Measurements from ENCODE around the gene HOXB3. TPM values are rescaled to one million over a fixed set of nuclear protein-coding genes. Genes with fewer than 3 reads are reported as not detected.
A peak's percentile ranks its signal among the peaks of the same experiment; 100 is the strongest.

Gene HOXB3
- total RNA-seq, 1 donor from 2014 or later: 0.57 TPM

DNA sequence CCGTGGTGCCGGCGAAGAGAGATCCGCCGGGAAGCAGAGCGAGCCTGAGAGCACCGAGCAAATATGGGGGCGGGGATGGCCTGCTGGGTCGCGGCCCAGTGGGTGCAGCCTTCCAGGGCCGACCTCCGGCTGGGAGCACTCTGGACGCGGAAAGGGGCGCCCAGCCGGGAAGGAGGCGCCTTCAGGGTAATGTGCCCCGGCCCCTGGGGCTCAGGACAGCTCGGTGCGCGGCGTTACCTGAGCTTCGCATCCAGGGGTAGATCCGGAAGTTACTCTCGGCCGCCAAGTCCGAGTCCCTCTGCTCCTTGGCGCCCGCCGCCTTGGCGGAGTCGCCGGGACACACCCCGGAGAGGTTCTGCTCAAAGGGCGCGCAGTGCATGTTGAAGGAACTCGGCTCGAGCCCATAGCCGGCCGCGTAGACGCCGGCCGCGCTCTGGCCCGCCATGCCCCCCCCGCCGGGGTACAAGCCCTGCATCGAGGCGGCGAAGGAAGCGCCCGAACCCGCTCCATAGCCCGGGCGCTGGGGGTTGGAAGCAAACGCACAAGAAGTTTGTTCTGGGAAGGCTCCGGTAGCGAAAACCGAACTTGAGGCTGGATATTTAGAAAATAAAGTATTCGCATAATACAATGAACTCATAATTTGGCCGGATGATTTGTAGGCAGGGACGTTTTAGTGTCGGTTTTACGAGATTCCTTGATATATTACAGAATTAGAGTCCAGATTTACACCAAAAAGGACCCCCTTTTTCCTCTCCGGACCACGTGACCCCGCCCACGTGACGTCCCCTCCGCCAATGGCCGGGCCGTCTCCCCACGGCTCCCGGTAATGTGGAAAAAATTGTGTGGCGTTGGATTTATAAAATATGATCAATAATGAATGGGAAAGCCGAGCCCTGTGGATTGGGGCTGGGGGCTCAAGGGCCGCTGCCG is 20.5 kb upstream of the HOXB3 start, which contains the start of gene HOXB7:
Gene HOXB7, minus strand, starts transcription at position 736 of the 930 bp plus-strand sequence. Its CDS starts 99 bp downstream, at position 637.
- TF ChIP-seq CTCF (IDR thresholded peaks at IDR 0.05): no peak
- no peak for DNase-seq (ENCODE audit: low spot score)
- H3K27me3 Mint-ChIP-seq (ENCODE audit: low read depth): peaks cover 80% of the 10 kb centered on the region
- H3K36me3 Mint-ChIP-seq (ENCODE audit: low read depth): peaks cover 7% of the 10 kb centered on the region
- no peaks in the 10 kb centered on the region for H3K9me3 Mint-ChIP-seq (ENCODE audit: low read depth)
- H3K4me3 Mint-ChIP-seq (ENCODE audit: unreplicated experiment): peak within 1 kb of the TSS; percentile 22
- peaks cover 9% of the 10 kb centered on the region for H3K4me1 Mint-ChIP-seq (ENCODE audit: low read depth)
- peak within 1 kb of the TSS; percentile 22 for H3K27ac Mint-ChIP-seq (ENCODE audit: unreplicated experiment)

DNA sequence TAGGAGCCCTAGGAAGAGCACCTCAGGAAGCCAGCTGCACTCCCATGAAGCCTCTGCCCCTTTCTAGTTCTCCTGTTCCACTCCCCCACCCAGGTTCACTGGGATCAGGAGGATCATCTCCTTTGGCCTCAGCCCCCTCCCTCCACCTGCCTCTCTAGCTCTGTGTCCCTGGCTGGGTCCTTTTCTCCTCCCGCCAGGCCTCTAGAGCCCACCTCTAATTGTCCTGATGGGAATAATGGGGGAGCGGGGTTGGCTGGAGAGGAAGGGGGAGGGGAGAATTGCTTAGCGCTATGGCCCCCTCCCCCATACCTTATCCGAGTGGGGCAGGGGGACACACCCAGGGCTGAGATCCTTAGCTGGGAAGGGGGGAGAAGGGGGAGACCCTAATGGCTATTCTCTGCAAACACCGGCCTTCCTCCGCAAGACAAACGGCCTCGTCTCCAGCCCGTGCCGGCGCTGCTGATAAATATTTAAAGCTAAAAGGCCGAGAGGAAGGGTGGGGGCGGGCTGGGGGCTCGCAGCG is 19.8 kb upstream of the HOXB3 start:
- Mint-ChIP-seq H3K4me3 (ENCODE audit: unreplicated experiment) (no peak overlapping the region), H3K4me1 (ENCODE audit: low read depth) (peaks cover 9% of the 10 kb centered on the region), H3K36me3 (ENCODE audit: low read depth) (peaks cover 7% of the 10 kb centered on the region), H3K9me3 (ENCODE audit: low read depth) (no peaks in the 10 kb centered on the region), H3K27me3 (ENCODE audit: low read depth) (peaks cover 79% of the 10 kb centered on the region), H3K27ac (ENCODE audit: unreplicated experiment) (no peak overlapping the region)
- no peak for DNase-seq (ENCODE audit: low spot score)
- no peak for TF ChIP-seq CTCF (IDR thresholded peaks at IDR 0.05)

GRCh38 chr17:48609033-48609432 is 19.0 kb upstream of the HOXB3 start:
- H3K4me3 Mint-ChIP-seq (ENCODE audit: unreplicated experiment): no peak overlapping the region
- no peak overlapping the region for H3K27ac Mint-ChIP-seq (ENCODE audit: unreplicated experiment)
- no peaks in the 10 kb centered on the region for H3K9me3 Mint-ChIP-seq (ENCODE audit: low read depth)
- no peak for TF ChIP-seq CTCF (IDR thresholded peaks at IDR 0.05)
- H3K4me1 Mint-ChIP-seq (ENCODE audit: low read depth): peaks cover 9% of the 10 kb centered on the region
- peaks cover 8% of the 10 kb centered on the region for H3K36me3 Mint-ChIP-seq (ENCODE audit: low read depth)
- peaks cover 80% of the 10 kb centered on the region for H3K27me3 Mint-ChIP-seq (ENCODE audit: low read depth)
- no peak for DNase-seq (ENCODE audit: low spot score)

GRCh38 chr17:48608494-48608834 is 18.4 kb upstream of the HOXB3 start:
- no peaks in the 10 kb centered on the region for H3K9me3 Mint-ChIP-seq (ENCODE audit: low read depth)
- H3K4me3 Mint-ChIP-seq (ENCODE audit: unreplicated experiment): no peak overlapping the region
- no peak for TF ChIP-seq CTCF (IDR thresholded peaks at IDR 0.05)
- H3K36me3 Mint-ChIP-seq (ENCODE audit: low read depth): peaks cover 8% of the 10 kb centered on the region
- peaks cover 79% of the 10 kb centered on the region for H3K27me3 Mint-ChIP-seq (ENCODE audit: low read depth)
- H3K27ac Mint-ChIP-seq (ENCODE audit: unreplicated experiment): no peak overlapping the region
- H3K4me1 Mint-ChIP-seq (ENCODE audit: low read depth): peaks cover 9% of the 10 kb centered on the region
- no peak for DNase-seq (ENCODE audit: low spot score)

DNA sequence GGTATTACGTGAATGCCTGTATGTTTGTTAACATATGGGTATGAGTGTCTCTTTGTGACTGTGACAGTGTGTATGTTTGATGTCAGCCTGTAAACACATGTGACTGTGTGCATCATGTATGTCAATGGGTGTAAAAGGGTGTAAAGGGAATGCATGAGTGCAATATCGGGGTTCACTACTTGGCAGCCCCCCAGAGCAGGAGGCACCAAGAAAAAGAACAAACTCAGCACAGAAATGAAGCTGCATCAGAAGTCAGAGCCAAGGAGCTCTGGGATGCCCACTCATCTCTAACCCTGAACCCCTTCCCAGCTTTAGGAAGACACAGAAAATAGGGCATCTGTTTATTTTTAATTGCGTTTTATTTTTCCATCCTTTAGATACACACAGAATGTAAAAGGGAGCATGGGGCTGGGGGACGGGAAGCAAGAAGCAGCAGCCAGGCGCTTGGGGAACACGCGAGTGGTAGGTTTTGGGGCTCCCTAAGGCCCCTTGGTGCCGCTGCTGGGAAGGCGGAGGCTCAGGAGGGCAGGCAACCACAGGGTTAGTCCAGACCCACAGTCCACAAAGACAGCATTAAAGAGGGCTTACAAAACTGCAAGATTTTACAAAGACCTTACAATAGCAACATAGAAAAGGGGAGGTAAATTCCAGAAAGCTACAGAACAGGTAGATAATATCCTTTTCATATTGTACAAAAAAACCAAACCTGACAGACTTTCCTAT is 17.0 kb upstream of the HOXB3 start:
- H3K4me3 Mint-ChIP-seq (ENCODE audit: unreplicated experiment): no peak overlapping the region
- peaks cover 2% of the 10 kb centered on the region for H3K9me3 Mint-ChIP-seq (ENCODE audit: low read depth)
- H3K36me3 Mint-ChIP-seq (ENCODE audit: low read depth): peaks cover 8% of the 10 kb centered on the region
- DNase-seq (ENCODE audit: low spot score): no peak
- H3K27ac Mint-ChIP-seq (ENCODE audit: unreplicated experiment): no peak overlapping the region
- peaks cover 81% of the 10 kb centered on the region for H3K27me3 Mint-ChIP-seq (ENCODE audit: low read depth)
- H3K4me1 Mint-ChIP-seq (ENCODE audit: low read depth): no peaks in the 10 kb centered on the region
- TF ChIP-seq CTCF (IDR thresholded peaks at IDR 0.05): no peak
